ENCODE results near the gene MGP. TPM values are rescaled to one million over a fixed set of nuclear protein-coding genes. Genes with fewer than 3 reads are reported as not detected.

The MGP gene
- total RNA-seq, 1 experiment from 2014 or later = 0.96 TPM

DNA sequence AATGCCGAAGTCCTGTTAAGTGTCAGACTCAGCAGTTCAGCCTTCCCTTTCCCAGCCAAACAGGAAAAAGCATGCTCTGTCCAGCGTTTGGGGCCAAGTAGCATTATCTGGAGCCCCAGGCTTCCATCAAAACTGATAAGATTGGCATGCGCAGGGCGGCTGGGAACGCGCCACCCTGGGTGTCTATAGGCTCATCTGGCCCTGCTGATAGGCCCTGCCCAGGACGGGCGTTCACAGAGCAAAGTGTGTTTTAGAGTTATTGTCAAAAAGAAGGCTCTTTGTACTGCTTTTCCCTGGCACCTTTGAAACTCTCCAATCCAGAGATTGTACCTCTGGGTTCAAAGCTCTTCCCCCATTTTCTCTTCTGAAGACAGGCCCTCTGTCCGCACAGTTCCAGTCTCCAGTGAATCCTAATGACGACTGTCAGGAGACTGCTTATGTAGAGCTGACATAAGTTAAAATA, 42.2 kb downstream of the MGP start, which contains the start of gene ART4:
ART4 (minus strand) TSS at position 102 of the 463 bp plus-strand sequence. CDS start 413 bp downstream, outside the sequence.
- POLR2A ChIA-PET = no interaction called here
- CTCF ChIA-PET = interaction anchor here (1.2 kb wide), 1 partner anchor 152 kb away, joined by 3 read pairs; no protein-coding TSS in a partner anchor

DNA sequence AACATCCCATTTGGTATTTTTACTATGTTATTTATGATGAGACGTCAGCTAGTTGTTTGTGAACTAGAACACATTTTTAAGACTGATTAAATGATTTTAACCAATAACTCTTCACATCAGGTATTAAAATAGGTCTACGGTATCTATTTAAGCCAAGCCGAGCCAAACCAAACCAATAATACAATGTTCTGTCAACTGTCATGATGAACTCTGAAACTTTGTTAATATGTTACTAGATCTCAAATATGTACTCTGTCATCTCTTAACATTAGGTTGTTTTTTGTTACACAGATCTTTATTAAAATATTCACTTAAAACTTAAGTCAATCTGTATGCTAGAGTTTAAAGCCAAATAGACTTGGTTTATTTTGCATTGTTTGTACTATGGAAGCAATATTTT, 43.3 kb downstream of the MGP start:
- Mint-ChIP-seq H3K9me3 (peaks cover 11% of the 10 kb centered on the region), H3K36me3 (peaks cover 6% of the 10 kb centered on the region), H3K4me1 (peaks cover 5% of the 10 kb centered on the region), H3K27me3 (ENCODE audit: low read depth) (no peaks in the 10 kb centered on the region), H3K27ac (no peak overlapping the region), H3K4me3 (no peak overlapping the region)
- no peak for ATAC-seq
- DNase-seq (ENCODE audit: low spot score) = no peak
- TF ChIP-seq GTF2I (CRISPR knock-in tag; conservative IDR thresholded peaks at IDR 0.05) (no peak), ZBTB21 (CRISPR knock-in tag; IDR thresholded peaks at IDR 0.05; ENCODE audit: borderline replicate concordance) (no peak), SMAD3 (CRISPR knock-in tag; IDR thresholded peaks at IDR 0.05; ENCODE audit: borderline replicate concordance) (no peak)
- TF ChIP-seq, protein P1, sequence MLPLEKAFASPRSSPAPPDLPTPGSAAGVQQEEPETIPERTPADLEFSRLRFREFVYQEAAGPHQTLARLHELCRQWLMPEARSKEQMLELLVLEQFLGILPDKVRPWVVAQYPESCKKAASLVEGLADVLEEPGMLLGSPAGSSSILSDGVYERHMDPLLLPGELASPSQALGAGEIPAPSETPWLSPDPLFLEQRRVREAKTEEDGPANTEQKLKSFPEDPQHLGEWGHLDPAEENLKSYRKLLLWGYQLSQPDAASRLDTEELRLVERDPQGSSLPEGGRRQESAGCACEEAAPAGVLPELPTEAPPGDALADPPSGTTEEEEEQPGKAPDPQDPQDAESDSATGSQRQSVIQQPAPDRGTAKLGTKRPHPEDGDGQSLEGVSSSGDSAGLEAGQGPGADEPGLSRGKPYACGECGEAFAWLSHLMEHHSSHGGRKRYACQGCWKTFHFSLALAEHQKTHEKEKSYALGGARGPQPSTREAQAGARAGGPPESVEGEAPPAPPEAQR (CRISPR knock-in tag; IDR thresholded peaks at IDR 0.05) = no peak
- TF ChIP-seq, protein P2, sequence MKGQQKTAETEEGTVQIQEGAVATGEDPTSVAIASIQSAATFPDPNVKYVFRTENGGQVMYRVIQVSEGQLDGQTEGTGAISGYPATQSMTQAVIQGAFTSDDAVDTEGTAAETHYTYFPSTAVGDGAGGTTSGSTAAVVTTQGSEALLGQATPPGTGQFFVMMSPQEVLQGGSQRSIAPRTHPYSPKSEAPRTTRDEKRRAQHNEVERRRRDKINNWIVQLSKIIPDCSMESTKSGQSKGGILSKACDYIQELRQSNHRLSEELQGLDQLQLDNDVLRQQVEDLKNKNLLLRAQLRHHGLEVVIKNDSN (CRISPR knock-in tag; IDR thresholded peaks at IDR 0.05) = no peak
- ChIA-PET POLR2A (no interaction called here), CTCF (no interaction called here)

More for the DNA sequence above, 42.2 kb downstream of the MGP start, which contains the start of gene ART4:
- Mint-ChIP-seq H3K27me3 (ENCODE audit: low read depth) (no peaks in the 10 kb centered on the region; the same call in 1 of the 2 replicates), H3K4me1 (peaks cover 5% of the 10 kb centered on the region), H3K27ac (no peak within 1 kb of the TSS), H3K9me3 (peaks cover 11% of the 10 kb centered on the region), H3K4me3 (no peak within 1 kb of the TSS), H3K36me3 (peaks cover 6% of the 10 kb centered on the region)
- TF ChIP-seq, protein P1 (CRISPR knock-in tag; IDR thresholded peaks at IDR 0.05) = no peak
- TF ChIP-seq, protein P3, sequence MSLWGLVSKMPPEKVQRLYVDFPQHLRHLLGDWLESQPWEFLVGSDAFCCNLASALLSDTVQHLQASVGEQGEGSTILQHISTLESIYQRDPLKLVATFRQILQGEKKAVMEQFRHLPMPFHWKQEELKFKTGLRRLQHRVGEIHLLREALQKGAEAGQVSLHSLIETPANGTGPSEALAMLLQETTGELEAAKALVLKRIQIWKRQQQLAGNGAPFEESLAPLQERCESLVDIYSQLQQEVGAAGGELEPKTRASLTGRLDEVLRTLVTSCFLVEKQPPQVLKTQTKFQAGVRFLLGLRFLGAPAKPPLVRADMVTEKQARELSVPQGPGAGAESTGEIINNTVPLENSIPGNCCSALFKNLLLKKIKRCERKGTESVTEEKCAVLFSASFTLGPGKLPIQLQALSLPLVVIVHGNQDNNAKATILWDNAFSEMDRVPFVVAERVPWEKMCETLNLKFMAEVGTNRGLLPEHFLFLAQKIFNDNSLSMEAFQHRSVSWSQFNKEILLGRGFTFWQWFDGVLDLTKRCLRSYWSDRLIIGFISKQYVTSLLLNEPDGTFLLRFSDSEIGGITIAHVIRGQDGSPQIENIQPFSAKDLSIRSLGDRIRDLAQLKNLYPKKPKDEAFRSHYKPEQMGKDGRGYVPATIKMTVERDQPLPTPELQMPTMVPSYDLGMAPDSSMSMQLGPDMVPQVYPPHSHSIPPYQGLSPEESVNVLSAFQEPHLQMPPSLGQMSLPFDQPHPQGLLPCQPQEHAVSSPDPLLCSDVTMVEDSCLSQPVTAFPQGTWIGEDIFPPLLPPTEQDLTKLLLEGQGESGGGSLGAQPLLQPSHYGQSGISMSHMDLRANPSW (CRISPR knock-in tag; conservative IDR thresholded peaks at IDR 0.05; ENCODE audit: low read depth) = no peak
- TF ChIP-seq ZNF317 (CRISPR knock-in tag; IDR thresholded peaks at IDR 0.05; ENCODE audit: borderline replicate concordance, low read depth) (no peak), NR1H2 (CRISPR knock-in tag; IDR thresholded peaks at IDR 0.05) (no peak), ZNF423 (CRISPR knock-in tag; IDR thresholded peaks at IDR 0.05) (no peak), OVOL2 (CRISPR knock-in tag; IDR thresholded peaks at IDR 0.05; ENCODE audit: borderline replicate concordance) (no peak), FOXK1 (CRISPR knock-in tag; IDR thresholded peaks at IDR 0.05) (no peak)
- DNase-seq (ENCODE audit: low spot score) (no peak), ATAC-seq (no peak)

DNA sequence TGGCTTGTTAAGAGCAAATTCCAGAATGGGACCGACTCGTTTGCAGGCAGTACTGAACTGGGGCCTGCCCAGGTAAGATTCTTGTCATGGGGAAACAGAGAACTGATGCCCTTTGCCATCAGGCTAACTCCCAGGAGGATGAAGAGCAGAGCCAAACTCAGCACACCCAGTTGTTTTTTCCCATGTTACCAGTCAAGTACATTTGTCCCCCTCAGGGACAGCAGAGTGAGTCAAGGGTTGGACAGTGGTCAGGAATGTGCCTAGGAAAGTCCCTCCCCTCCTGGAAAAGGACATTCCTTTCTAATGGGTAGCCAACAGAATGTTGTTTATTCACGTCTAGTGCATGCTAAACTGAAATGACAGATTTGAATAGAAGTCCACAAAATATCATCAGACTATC, 43.9 kb downstream of the MGP start:
- no peak overlapping the region for H3K27ac Mint-ChIP-seq
- no peaks in the 10 kb centered on the region for H3K27me3 Mint-ChIP-seq (ENCODE audit: low read depth)
- ChIA-PET POLR2A (no interaction called here), CTCF (no interaction called here)
- no peak overlapping the region for H3K4me3 Mint-ChIP-seq
- no peak for DNase-seq (ENCODE audit: low spot score)
- peak; percentile 59 for ATAC-seq
- peaks cover 11% of the 10 kb centered on the region for H3K9me3 Mint-ChIP-seq
- H3K4me1 Mint-ChIP-seq = peaks cover 5% of the 10 kb centered on the region
- H3K36me3 Mint-ChIP-seq = peaks cover 6% of the 10 kb centered on the region
- TF ChIP-seq, protein P4, sequence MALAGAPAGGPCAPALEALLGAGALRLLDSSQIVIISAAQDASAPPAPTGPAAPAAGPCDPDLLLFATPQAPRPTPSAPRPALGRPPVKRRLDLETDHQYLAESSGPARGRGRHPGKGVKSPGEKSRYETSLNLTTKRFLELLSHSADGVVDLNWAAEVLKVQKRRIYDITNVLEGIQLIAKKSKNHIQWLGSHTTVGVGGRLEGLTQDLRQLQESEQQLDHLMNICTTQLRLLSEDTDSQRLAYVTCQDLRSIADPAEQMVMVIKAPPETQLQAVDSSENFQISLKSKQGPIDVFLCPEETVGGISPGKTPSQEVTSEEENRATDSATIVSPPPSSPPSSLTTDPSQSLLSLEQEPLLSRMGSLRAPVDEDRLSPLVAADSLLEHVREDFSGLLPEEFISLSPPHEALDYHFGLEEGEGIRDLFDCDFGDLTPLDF (CRISPR knock-in tag; IDR thresholded peaks at IDR 0.05) = no peak
- no peak for TF ChIP-seq KAT7 (CRISPR knock-in tag; IDR thresholded peaks at IDR 0.05; ENCODE audit: borderline replicate concordance)
- TF ChIP-seq, protein P5, sequence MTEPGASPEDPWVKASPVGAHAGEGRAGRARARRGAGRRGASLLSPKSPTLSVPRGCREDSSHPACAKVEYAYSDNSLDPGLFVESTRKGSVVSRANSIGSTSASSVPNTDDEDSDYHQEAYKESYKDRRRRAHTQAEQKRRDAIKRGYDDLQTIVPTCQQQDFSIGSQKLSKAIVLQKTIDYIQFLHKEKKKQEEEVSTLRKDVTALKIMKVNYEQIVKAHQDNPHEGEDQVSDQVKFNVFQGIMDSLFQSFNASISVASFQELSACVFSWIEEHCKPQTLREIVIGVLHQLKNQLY (CRISPR knock-in tag; IDR thresholded peaks at IDR 0.05) = no peak
- TF ChIP-seq ZNF121 (CRISPR knock-in tag; IDR thresholded peaks at IDR 0.05) = no peak
- no peak for TF ChIP-seq JAZF1 (CRISPR knock-in tag; IDR thresholded peaks at IDR 0.05)
- no peak for TF ChIP-seq GTF2I (CRISPR knock-in tag; conservative IDR thresholded peaks at IDR 0.05)
- no peak for TF ChIP-seq CBFB (CRISPR knock-in tag; IDR thresholded peaks at IDR 0.05; ENCODE audit: low read depth)
- TF ChIP-seq, protein P1 (CRISPR knock-in tag; IDR thresholded peaks at IDR 0.05) = no peak
- no peak for TF ChIP-seq GABPB1 (CRISPR knock-in tag; IDR thresholded peaks at IDR 0.05)
- TF ChIP-seq ZNF219 (CRISPR knock-in tag; IDR thresholded peaks at IDR 0.05; ENCODE audit: borderline replicate concordance) = no peak
- no peak for TF ChIP-seq ZNF396 (CRISPR knock-in tag; IDR thresholded peaks at IDR 0.05; ENCODE audit: borderline replicate concordance)

Measured in WTC11 (cell line).